Ishikawa (cell line): Measurements from ENCODE around the gene COL9A1.

Experiments
- EGR1 ChIP-seq: IDR thresholded peaks from 2 replicates; pipeline ENCODE4 v1.6.1; 2012
- FOXM1 ChIP-seq: IDR thresholded peaks from 2 replicates; pipeline ENCODE4 v1.6.1; 2012; ENCODE audit warnings: low read depth, borderline replicate concordance
- MAX ChIP-seq: IDR thresholded peaks from 2 replicates; pipeline ENCODE4 v1.6.1; 2012
- RAD21 ChIP-seq: IDR thresholded peaks from 2 replicates; pipeline ENCODE4 v1.6.1; 2012; ENCODE audit warnings: low read depth
- TCF12 ChIP-seq: IDR thresholded peaks from 2 replicates; pipeline ENCODE4 v1.6.1; 2012; ENCODE audit warnings: low read depth

- TF ChIP-seq TCF12, result no peak
- TF ChIP-seq MAX, result no peak
- TF ChIP-seq RAD21, result no peak
- TF ChIP-seq FOXM1, result no peak
- TF ChIP-seq EGR1, result no peak
Observed at GRCh38 chr6:70264306-70264705, 38.6 kb downstream of the COL9A1 start.
